HUDEP-2 (cell line): ENCODE data around the gene MMRN1.

ENCODE experiments used
- DNase-seq, 76 experiments: peaks; one replicate each; lab custom pipeline; 2025; ENCODE audit not compliant: unreplicated experiment in 76 of 76; lab: John Stamatoyannopoulos, UW

Gene MMRN1

GRCh38 chr4:89995006-89995405 is 100.4 kb downstream of the MMRN1 start:
- DNase-seq, result no peak

- DNase-seq, result peak in 1 of 76 experiments; percentile 0
These were observed 101.2 kb downstream of the MMRN1 start for GRCh38 chr4:89995814-89996213.

- no peak for DNase-seq
These were observed 102.6 kb downstream of the MMRN1 start for GRCh38 chr4:89997171-89997704.

GRCh38 chr4:89998469-89999011 is 103.9 kb downstream of the MMRN1 start:
- DNase-seq, result no peak

- DNase-seq, result no peak
These were observed 106.4 kb downstream of the MMRN1 start for GRCh38 chr4:90001023-90001422.

GRCh38 chr4:90002441-90003062 is 107.9 kb downstream of the MMRN1 start:
- no peak for DNase-seq
